ENCODE data around the gene TRIM71.
"Not testable (repeated sequence)": the region's sequence is repeated elsewhere in the genome, so short reads cannot be mapped to it uniquely, and the experiment has no call there.

TRIM71 gene

DNA sequence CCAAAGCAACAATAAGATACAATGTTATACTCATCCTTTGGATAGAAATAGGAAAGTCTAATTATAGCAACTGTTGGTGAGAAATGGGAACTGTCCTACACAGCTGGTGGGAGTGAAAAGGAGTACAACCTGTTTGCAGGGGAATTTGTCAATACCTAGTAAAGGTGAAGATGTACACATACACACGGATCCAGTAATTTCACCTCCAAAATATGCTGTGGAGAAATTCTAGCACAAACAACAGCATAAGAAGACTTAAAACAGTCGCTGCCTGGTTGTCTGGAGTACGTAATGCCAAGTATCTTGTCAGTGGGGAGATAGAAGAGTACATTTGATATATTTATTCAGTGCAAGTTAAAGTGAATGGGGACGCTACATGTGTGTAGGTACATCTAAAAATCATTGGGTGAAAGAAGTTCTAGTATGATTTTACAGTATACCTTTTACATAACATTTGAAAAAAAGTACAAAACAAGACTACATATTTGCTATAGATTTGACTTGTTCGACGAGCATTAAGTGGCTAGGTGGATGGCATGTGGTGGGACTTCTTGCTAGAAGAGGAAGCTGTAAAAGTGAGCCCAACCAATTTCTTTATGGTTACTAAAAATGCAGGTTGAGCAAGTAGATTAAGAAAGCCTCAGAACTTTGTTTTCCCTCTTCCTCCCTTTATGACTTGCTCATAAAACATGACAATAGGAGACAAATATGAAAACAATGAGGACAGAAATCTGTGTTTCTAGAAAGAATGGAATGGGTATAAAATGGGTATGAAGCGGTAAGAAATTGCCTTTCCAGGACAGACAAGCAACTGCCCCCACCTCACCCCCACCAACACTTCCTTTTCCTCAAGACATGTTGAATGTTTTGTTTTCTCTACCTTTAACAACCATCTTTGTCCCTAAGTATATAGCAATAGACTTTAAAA is 83.5 kb downstream of the TRIM71 start:
- TF ChIP-seq, protein P1, sequence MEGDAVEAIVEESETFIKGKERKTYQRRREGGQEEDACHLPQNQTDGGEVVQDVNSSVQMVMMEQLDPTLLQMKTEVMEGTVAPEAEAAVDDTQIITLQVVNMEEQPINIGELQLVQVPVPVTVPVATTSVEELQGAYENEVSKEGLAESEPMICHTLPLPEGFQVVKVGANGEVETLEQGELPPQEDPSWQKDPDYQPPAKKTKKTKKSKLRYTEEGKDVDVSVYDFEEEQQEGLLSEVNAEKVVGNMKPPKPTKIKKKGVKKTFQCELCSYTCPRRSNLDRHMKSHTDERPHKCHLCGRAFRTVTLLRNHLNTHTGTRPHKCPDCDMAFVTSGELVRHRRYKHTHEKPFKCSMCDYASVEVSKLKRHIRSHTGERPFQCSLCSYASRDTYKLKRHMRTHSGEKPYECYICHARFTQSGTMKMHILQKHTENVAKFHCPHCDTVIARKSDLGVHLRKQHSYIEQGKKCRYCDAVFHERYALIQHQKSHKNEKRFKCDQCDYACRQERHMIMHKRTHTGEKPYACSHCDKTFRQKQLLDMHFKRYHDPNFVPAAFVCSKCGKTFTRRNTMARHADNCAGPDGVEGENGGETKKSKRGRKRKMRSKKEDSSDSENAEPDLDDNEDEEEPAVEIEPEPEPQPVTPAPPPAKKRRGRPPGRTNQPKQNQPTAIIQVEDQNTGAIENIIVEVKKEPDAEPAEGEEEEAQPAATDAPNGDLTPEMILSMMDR (IDR thresholded peaks at IDR 0.05; ENCODE audit: low read depth, low read length, missing control alignments), result no peak
- DNase-seq (ENCODE audit: extremely low read depth, low read depth), result no peak
- H3K4me3 ChIP-seq (replicated peaks; ENCODE audit: low read depth, low read length), result no peak overlapping the region

DNA sequence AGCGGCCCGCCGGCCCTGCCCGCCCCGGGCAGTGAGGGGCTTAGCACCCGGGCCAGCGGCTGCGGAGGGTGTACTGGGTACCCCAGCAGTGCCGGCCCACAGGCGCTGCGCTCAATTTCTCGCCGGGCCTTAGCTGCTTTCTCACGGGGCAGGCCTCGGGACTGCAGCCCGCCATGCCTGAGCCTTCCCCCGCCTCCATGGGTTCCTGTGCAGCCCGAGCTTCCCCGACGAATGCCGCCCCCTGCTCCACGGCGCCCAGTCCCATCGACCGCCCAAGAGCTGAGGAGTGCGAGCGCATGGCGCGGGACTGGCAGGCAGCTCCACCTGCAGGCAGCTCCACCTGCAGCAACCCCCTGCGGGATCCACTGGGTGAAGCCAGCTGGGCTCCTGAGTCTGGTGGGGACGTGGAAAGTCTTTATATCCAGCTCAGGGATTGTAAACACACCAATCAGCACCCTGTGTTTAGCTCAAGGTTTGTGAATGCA is 85.1 kb downstream of the TRIM71 start:
- H3K4me3 ChIP-seq (replicated peaks; ENCODE audit: low read depth, low read length); DNase-seq (ENCODE audit: extremely low read depth, low read depth): not testable (repeated sequence)

DNA sequence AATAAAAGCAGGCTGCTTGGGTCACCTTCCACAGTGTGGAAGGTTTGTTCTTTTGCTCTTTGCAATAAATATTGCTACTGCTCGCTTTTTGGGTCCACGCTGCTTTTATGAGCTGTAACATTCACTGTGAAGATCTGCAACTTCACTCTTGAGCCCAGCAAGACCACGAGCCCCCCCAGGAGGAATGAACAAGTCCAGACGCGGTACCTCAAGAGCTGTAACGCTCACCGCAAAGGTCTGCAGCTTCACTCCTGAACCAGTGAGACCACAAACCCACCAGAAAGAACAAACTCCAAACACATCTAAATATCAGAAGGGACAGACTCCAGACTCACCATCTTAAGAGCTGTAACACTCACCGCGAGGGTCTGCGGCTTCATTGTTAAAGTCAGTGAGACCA is 86.2 kb downstream of the TRIM71 start:
- TF ChIP-seq, protein P1 (IDR thresholded peaks at IDR 0.05; ENCODE audit: low read depth, low read length, missing control alignments), result no peak
- no peak for DNase-seq (ENCODE audit: extremely low read depth, low read depth)

DNA sequence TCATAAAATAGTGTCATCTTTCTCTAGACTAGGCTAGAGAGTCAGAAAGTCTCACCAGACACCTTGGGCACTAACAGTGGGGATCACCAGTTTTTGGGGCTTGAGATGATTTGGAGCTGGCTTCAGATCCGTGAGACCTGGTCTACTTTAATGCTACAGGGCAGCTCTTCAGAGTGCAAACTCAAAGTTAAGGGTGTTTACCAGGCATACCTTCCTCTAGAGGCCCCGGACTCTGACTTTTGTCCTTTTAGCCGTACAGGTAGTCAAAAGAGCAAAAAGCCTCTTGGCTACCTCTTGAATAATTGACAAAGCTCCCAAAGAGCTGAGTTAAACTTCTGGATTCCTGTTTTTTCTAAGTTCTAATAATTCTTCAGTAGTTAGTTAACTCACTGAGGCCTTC is 92.2 kb downstream of the TRIM71 start:
- TF ChIP-seq, protein P1 (IDR thresholded peaks at IDR 0.05; ENCODE audit: low read depth, low read length, missing control alignments), result no peak
- DNase-seq (ENCODE audit: extremely low read depth, low read depth), result no peak
- H3K4me3 ChIP-seq (replicated peaks; ENCODE audit: low read depth, low read length), result no peak overlapping the region

More for the DNA sequence above, 86.2 kb downstream of the TRIM71 start:
- no peak overlapping the region for H3K4me3 ChIP-seq (replicated peaks; ENCODE audit: low read depth, low read length)

DNA sequence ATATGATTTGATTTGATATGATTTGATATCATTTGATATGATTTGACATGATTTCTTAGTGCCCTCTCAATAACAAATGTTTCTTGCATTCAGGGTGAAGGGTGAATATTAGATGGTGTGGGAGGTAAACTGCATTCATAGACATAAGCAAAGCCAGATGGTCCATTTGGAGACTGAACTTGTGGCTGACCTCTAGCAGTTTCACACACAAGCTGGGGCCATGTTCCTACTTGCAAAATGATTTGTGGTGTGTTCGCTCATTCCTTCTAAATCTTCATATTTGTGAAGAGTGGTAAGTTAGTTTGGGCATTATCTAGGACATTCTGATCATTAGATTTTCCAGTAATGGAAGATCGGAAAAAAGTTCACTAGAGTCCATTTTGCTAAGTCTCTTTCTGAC is 93.2 kb downstream of the TRIM71 start:
- TF ChIP-seq, protein P1 (IDR thresholded peaks at IDR 0.05; ENCODE audit: low read depth, low read length, missing control alignments), result no peak
- peak; percentile 61 for DNase-seq (ENCODE audit: extremely low read depth, low read depth)
- no peak overlapping the region for H3K4me3 ChIP-seq (replicated peaks; ENCODE audit: low read depth, low read length)

DNA sequence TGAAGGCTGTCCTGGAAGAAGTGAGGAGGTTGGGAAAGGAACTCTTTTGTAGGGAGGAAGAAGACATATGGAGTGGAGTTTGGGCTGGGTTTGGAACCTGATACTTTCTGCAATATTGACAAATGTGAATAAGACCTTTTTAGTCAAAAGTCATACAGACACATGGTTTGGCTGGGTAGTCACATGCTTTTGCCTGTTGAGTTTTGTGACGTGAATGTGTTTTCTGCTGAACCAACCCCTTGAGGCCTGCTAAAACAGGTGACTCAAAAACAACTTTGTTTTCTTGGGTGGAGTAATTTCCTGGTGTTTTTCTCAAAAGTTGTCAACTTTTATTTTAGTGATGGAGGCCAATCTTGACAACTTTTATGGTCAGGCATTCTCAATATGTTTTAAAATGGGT is 94.2 kb downstream of the TRIM71 start:
- no peak for DNase-seq (ENCODE audit: extremely low read depth, low read depth)
- TF ChIP-seq, protein P1 (IDR thresholded peaks at IDR 0.05; ENCODE audit: low read depth, low read length, missing control alignments), result no peak

DNA sequence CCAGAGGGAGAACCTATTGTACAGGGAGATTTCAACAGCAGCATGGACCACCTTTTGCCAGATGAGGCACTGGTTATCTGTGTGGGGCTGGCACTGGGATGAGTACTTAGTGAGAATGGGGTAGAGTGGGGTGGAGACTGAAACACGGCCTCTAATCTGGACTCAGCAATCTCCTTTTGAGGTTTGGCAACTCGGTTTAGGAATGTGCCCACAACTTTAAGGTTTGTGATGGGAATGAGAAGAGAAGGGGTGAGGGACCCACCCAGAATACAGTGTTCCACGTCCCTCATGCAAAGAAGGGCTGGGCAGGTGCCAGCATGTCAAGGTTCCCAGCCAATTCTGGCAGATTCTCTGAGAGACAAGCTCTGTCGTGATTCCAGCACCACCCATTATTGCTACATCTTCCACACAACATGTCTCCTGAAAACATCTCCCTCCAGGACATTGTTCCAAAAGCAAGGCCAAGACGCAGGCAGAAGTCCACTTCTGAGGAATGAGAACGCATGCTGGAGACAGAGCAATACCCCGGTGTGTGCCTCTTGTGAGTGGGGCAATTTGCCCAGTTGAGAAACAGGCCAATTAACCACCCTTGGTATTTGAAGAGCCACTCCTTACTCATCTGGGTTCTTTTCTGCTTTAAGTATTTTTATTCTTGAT is 96.1 kb downstream of the TRIM71 start:
- TF ChIP-seq, protein P1 (IDR thresholded peaks at IDR 0.05; ENCODE audit: low read depth, low read length, missing control alignments), result no peak
- DNase-seq (ENCODE audit: extremely low read depth, low read depth), result no peak
- H3K4me3 ChIP-seq (replicated peaks; ENCODE audit: low read depth, low read length), result no peak overlapping the region

More for the DNA sequence above, 94.2 kb downstream of the TRIM71 start:
- no peak overlapping the region for H3K4me3 ChIP-seq (replicated peaks; ENCODE audit: low read depth, low read length)
